Thyroid gland (tissue), 4 donors: Measurements from ENCODE around the gene HNRNPF. TPM values are rescaled to one million over a fixed set of nuclear protein-coding genes. Genes with fewer than 3 reads are reported as not detected.

Source experiments
- DNase-seq, 2 donors: peaks; one replicate each; pipeline ENCODE4 v3.0.0-alpha.2; 2019
- H3K27ac ChIP-seq, 3 donors: fragments of 200-600 bp; sonication (generic); 1 replicate in 2 of 3; 2 replicates in 1 of 3; pipeline ENCODE4 v1.5.1; 2016 to 2019; ENCODE audit warnings: mild to moderate bottlenecking in 1 of 3, moderate library complexity in 1 of 3
- H3K27me3 ChIP-seq: fragments of 200-600 bp; sonication (generic); one replicate; pipeline ENCODE4 v1.5.1; 2019
- H3K36me3 ChIP-seq, 2 donors: fragments of 200-600 bp; sonication (generic); one replicate each; pipeline ENCODE4 v1.5.1; 2016 to 2019
- H3K4me1 ChIP-seq, 2 donors: fragments of 200-600 bp; sonication (generic); one replicate each; pipeline ENCODE4 v1.5.1; 2017 to 2019
- H3K4me3 ChIP-seq, 3 donors: fragments of 200-600 bp; sonication (generic); replicated peaks in 1 of 3; 1 replicate in 2 of 3; 2 replicates in 1 of 3; pipeline ENCODE4 v1.5.1; 2016; ENCODE audit warnings: mild to moderate bottlenecking in 1 of 3
- H3K9me3 ChIP-seq: fragments of 200-600 bp; sonication (generic); one replicate; pipeline ENCODE4 v1.5.1; 2017
- POLR2A ChIP-seq, 2 donors: fragments of 450-650 bp; IDR thresholded peaks; one replicate each; pipeline ENCODE4 v1.6.1; 2017; ENCODE audit warnings: antibody characterized with exemption in 2 of 2, mild to moderate bottlenecking in 2 of 2, moderate library complexity in 1 of 2
- WGBS, 2 donors: methylation state at CpG; one replicate each; pipeline ENCODE4 v1.1.5; 2017; 5-methylcytosine and 5-hydroxymethylcytosine counted together
- intact Hi-C: fragments of 100-400 bp; cut with DNase I; formaldehyde crosslinking; loops from one replicate; pipeline ENCODE4 v1.15.1; 2023
- total RNA-seq, 4 donors: library from RNA; depleted of rRNA; stranded (reverse); fragments of >200 nt; gene quantifications; one replicate each; pipeline ENCODE4 v1.2.3, GENCODE V29; 2016
- TF ChIP-seq, protein P1 (sequence below), 6 experiments: fragments of 200-600 bp in 3 of 6; fragments of 450-650 bp in 3 of 6; sonication (generic) in 3 of 6; IDR thresholded peaks; one replicate each; pipeline ENCODE4 v1.5.1; 2016 to 2019; ENCODE audit warnings: antibody characterized with exemption in 6 of 6, mild to moderate bottlenecking in 2 of 6, inconsistent platforms in 1 of 6, moderate library complexity in 1 of 6

Gene HNRNPF
- total RNA-seq, 4 donors from 2014 or later, result 148 to 158 (median 155) TPM

DNA sequence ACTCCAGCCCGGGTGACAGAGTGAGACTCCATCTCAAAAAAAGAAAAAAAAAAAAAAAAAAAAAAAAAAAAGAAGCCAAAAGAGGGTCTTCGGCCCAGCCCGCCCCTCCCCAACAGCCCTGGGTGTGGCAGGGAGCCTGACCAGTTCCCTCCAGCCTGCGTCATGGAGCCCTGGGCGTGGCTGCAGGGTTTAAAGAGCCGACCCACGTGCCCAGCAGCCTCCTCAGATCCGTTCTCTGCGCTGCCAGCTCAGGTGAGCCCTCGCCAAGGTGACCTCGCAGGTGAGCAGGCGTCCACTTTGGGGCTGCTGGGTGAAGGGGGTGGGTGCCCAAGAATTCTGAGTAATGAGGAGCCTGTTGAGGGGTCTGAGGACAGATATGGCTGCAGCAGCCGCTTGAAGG lies 37.6 kb downstream of the HNRNPF start, which contains the start of gene FXYD4:
Gene FXYD4 (plus strand): TSS at position 219 of the 400 bp plus-strand sequence. CDS start 2,111 bp downstream, outside the sequence.
- TF ChIP-seq, protein P1, sequence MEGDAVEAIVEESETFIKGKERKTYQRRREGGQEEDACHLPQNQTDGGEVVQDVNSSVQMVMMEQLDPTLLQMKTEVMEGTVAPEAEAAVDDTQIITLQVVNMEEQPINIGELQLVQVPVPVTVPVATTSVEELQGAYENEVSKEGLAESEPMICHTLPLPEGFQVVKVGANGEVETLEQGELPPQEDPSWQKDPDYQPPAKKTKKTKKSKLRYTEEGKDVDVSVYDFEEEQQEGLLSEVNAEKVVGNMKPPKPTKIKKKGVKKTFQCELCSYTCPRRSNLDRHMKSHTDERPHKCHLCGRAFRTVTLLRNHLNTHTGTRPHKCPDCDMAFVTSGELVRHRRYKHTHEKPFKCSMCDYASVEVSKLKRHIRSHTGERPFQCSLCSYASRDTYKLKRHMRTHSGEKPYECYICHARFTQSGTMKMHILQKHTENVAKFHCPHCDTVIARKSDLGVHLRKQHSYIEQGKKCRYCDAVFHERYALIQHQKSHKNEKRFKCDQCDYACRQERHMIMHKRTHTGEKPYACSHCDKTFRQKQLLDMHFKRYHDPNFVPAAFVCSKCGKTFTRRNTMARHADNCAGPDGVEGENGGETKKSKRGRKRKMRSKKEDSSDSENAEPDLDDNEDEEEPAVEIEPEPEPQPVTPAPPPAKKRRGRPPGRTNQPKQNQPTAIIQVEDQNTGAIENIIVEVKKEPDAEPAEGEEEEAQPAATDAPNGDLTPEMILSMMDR (IDR thresholded peaks at IDR 0.05), result no peak
- TF ChIP-seq POLR2A (IDR thresholded peaks at IDR 0.05), result no peak
- H3K4me3 ChIP-seq, result no peak within 1 kb of the TSS
- H3K27ac ChIP-seq, result no peak within 1 kb of the TSS
- intact Hi-C loops, result no loop called here
- H3K27me3 ChIP-seq, result no peaks in the 10 kb centered on the region
- no peak for DNase-seq
- no peaks in the 10 kb centered on the region for H3K36me3 ChIP-seq
- no peaks in the 10 kb centered on the region for H3K9me3 ChIP-seq
- 86% methylated on average over 13 of the region's 13 CpGs for WGBS, 2 donors
- no peaks in the 10 kb centered on the region for H3K4me1 ChIP-seq

DNA sequence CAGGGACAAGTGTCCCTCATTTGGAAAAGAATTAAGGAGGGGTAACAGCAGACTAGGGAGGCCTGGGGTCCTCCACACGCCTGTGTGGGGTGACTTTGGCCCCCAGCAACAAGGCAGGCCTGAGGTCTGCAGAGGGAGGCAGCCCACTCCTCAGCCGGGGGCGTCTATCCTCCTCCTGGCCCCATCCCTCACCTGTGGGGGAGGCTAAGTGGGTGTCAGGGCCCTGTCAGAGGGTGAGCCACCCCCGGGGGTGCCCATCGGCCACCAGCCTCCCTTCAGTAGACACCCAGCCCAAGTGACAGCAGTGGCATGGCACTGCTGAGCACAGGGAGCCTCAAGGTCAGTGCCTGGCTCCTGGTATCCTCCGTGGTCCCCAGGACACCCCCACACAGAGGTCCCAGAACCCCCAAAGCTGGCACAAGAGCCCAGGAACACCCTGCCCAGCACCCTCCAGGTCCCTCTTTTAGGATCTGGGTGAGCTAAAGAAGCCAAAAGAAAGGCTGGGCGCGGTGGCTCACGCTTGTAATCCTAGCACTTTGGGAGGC lies 38.2 kb downstream of the HNRNPF start:
- WGBS, 2 donors, result 83 to 91% methylated on average over 4 to 7 of the region's 9 CpGs
- Histone ChIP-seq H3K27me3 (no peaks in the 10 kb centered on the region), H3K9me3 (no peaks in the 10 kb centered on the region), H3K4me1 (no peaks in the 10 kb centered on the region), H3K27ac (no peak overlapping the region), H3K36me3 (no peaks in the 10 kb centered on the region), H3K4me3 (no peak overlapping the region)
- DNase-seq, result no peak
- TF ChIP-seq, protein P1 (IDR thresholded peaks at IDR 0.05), result no peak
- TF ChIP-seq POLR2A (IDR thresholded peaks at IDR 0.05), result no peak
- intact Hi-C loops, result no loop called here

DNA sequence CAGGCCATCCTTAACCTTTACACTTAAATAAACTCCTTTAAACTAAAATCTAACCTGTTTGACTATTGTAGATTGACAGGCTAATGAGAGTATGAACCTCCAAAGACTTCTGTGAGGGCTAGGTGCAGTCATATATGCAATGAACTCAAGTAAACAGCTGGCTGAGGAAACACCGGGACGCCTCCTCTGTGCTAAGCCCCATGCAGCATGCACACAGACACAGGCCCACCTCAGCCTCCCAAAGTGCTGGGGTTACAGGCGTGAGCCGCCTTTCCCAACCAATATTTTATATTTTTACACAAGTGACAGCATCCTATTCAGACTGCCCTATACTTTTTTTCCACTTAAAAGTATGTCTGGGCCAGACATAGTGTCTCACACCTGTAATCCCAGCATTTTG lies 39.1 kb downstream of the HNRNPF start:
- Histone ChIP-seq H3K36me3 (no peaks in the 10 kb centered on the region), H3K4me1 (no peaks in the 10 kb centered on the region), H3K4me3 (no peak overlapping the region), H3K27me3 (no peaks in the 10 kb centered on the region), H3K9me3 (no peaks in the 10 kb centered on the region), H3K27ac (no peak overlapping the region)
- intact Hi-C loops, result no loop called here
- no peak for TF ChIP-seq POLR2A (IDR thresholded peaks at IDR 0.05)
- TF ChIP-seq, protein P1 (IDR thresholded peaks at IDR 0.05), result no peak
- DNase-seq, result no peak
- WGBS, 2 donors, result 85 to 95% methylated on average over 4 of the region's 4 CpGs

DNA sequence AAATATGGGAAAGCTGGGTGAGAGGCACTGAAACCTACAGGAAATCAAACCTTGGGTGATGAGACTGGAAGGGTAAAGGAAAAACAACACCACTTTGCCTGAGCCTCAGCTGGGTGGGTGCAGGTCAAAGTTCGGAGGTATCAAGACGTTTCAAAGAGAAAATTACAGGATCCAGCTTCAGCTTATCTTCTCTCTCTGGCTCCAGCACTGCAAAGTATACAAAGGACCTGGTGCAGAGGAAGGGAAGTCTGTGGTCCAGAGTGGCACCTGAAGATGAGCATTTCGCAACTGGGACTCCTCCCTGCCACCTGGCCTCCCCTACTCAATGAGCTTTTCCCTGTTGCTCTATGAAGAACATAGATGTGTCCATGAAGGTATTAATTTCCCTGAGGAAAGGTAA lies 44.0 kb downstream of the HNRNPF start:
- intact Hi-C loops, result no loop called here
- no peaks in the 10 kb centered on the region for H3K9me3 ChIP-seq
- DNase-seq, result no peak
- H3K27me3 ChIP-seq, result no peaks in the 10 kb centered on the region
- no peak overlapping the region for H3K4me3 ChIP-seq
- H3K4me1 ChIP-seq, result peaks cover 5 to 11% of the 10 kb centered on the region in 2 donors
- H3K36me3 ChIP-seq, result no peaks in the 10 kb centered on the region
- WGBS, 2 donors, result 76 to 81% methylated on average over 3 of the region's 3 CpGs
- TF ChIP-seq, protein P1 (IDR thresholded peaks at IDR 0.05), result no peak
- no peak for TF ChIP-seq POLR2A (IDR thresholded peaks at IDR 0.05)
- H3K27ac ChIP-seq, result no peak overlapping the region

DNA sequence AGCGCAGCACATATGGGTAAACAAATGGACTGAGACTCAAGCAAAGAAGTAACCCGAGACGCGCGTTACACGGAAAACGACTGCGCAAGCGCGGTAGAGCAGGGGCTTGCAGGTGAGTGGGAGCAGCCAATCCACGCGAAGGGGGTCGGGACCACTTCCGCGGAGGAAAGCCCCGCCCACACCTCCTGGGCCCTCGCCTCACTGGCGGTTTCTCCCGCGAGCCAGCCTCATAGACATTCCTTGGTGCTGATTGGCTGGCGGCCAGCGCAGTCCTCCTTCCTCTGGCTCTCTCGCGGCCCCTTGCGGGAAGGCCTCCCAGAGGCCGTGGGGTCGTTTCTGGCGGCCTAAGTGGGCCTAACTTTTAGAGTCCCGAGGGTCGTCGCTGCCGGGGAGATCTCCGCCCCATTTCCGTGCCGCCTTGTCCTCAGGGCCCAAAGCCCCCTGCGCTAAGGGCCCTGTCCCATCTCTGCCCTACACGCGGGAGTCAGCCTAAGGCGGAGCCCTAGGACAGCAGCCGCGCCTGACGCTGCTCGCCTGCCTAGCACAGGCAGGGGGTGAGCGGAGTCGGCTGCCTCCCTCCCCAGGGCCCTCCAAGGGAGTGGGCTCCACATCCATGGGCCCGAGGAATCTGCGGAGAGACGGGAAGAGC lies 46.7 kb downstream of the HNRNPF start:
- Histone ChIP-seq H3K27ac (peak overlapping the region; percentile 64 to 79 (median 76)), H3K36me3 (no peaks in the 10 kb centered on the region), H3K4me1 (peaks cover 5 to 11% of the 10 kb centered on the region in 2 donors), H3K9me3 (no peaks in the 10 kb centered on the region), H3K4me3 (peak overlapping the region; percentile 29 to 53 (median 32)), H3K27me3 (no peaks in the 10 kb centered on the region)
- 13 to 19% methylated on average over 6 to 8 of the region's 48 CpGs for WGBS, 2 donors
- intact Hi-C loops, result no loop called here
- TF ChIP-seq, protein P1 (IDR thresholded peaks at IDR 0.05), result peak in 5 of 6 experiments; percentile 39 to 65 (median 51)
- TF ChIP-seq POLR2A (IDR thresholded peaks at IDR 0.05), result peak in 1 of 2 donors; percentile 76
- peak; percentile 100 for DNase-seq
